Activated CD4-positive, CD25-positive, alpha-beta regulatory T cell (primary cell): ENCODE measurements around the gene ASB5.

Experiments used
- DNase-seq, 4 experiments: peaks; one replicate each; lab custom pipeline; 2025; lab: John Stamatoyannopoulos, UW

ASB5 gene

DNA sequence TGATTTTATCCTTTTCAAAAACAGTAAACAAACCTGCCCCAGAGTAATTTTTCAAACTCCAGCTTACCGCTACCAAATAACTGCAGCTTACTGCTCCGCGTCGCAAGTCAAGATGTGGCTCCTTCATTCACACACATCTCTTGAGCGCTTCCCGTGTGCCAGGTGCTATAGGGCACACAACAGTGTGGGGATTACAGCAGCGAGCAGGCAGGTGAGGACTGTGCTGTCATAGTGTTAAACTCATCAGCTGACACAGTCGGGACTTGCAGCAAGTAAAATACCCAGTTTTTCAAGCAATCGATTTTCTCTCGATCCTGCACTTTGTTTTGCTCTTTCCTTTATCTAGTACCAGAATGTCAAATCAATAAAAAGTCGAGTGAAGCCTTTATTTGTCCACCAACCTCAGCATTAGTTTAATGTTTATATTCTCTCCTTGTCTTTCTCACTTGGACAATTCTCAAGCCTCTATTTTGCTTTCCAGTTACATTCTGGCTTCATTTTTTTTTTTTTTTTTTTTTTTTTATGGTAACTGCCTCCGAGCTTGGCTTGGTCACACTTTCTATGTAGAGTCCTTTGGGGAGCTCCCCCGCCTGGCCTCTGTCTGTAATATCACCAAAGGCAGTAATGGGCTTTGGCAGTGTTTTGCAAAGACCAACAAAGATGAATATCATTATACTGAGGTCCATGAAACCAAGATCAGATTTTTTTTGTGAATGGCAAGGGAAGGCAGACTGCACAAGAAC is 8.3 kb upstream of the ASB5 start:
- DNase-seq, result peak in 1 of 4 experiments; percentile 1

DNA sequence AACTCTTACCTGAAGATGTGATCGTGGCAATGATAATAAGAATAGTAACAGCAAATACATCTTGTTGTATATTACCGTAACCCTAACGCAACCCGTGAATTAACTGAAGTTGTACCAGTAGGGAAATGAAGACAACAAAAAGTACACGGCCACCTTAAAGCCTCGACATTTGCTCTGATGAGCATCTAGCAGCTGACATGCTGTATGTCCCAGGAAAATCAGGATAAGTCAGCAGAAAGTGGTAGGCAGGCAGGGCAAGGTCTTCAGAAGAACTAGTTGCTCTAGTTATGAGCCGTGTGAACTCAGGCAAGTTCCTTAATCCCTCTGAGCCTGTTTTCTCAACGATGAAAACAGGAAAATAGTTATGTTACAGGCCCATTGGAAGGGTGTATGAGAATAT is 7.7 kb upstream of the ASB5 start:
- DNase-seq, result no peak

DNA sequence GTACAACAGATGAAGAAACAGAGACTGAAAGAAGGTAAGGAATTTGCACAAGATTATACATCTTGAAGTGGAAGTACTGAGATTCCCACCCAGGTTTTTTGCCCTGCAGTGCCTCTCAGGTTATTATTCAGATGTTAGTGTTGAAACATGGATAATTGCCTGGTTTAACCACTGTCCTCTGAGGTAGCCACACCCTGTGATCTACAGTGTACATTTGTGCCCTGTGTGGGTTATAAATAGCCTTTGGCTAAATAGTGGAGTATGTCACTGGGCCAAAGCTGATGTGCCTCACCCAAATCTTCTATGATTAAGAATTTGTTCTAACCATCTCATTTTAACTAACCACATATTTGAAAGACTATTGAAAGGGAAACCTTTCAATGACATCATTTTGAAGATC is 5.4 kb upstream of the ASB5 start:
- DNase-seq, result no peak

DNA sequence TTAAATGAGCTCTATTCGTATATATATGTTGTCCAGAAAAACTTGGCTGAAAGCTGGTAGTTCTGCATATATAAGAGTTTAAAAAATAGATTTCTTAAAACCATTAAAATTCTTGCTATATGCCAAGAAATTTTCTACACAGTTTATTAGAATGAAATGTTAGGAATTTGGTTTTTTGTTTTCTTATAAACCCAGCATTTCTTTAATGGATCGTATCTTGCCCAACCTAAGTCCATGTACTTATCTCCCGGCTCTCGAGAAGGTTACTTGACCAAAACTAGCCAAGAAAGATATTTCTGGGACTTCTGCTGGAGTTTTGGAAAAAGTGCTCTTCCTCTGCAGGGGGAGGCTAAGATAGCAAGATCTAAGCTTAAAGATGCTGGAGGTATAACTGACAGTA is 4.7 kb upstream of the ASB5 start:
- no peak for DNase-seq

DNA sequence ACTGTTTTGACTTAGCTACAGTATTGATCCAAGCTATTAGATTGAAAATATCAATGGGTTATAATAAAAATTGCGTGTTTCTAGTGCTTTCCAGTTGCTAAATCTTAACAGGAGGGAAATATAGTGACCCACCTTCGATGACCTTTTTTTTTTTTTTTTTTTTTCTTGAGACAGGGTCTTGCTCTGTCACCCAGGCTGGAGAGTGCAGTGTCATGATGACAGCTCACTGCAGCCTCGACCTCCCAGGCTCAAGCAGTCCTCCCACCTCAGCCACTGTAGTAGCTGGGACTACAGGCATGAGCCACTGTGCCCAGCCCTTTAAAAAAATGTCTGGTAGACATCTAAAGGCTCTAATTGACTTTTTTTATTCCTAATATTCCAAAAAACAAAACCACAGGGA is 3.8 kb upstream of the ASB5 start:
- no peak for DNase-seq

DNA sequence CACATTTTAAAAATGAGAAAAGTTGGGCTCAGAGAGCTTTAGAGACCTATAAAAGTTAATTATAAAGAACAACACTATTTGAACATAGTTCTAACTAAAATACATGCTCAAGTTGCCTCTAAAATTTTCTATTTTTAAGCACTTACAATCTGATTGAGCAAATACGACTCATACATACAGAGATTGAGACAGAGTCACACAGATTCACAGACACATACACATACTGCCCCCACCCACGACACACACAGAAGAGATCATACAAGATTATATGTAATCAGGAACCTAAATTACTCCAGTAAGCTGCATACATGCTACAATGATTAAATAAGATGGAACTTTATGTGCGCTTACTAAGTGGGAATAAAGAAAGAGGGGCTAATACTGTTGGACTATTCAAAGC is 2.7 kb upstream of the ASB5 start:
- DNase-seq, result no peak

DNA sequence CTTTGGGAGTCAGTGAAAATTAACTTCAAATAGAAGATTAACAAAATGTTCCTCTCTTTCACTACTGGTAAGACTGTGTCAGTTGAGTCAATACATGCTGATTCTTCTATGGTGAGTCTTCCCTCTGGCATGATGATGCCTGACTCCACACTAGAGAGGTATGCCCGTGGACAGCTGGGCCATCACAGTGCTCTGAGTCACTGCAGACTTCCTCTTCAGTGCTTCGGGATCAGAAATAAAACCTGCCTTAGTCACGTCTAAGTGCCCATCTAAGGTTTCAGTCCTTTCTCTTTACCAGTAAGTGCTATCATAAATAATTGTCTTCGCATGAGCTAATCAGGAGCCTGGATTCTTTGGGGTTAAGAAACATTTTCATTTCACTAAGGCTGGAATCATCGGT is 1.6 kb upstream of the ASB5 start:
- no peak for DNase-seq

DNA sequence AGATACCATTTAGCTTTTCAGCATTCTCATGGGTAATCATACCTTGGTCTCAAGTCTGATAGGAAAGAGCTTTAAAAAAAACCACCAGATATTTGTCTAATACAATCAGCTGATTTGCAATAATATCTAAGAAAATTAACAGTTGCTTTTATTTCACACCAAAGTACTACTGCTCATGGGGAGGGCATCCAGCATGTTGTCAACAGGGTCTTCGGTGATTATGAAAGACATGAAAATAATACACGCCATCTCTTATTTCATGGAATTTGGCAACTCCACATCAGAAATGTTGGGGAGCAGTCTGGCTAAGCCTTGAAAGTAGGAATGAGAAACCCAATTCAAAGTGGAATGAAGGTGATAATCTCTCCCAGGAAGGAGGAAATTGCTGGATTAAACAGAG is 3.0 kb downstream of the ASB5 start:
- no peak for DNase-seq

DNA sequence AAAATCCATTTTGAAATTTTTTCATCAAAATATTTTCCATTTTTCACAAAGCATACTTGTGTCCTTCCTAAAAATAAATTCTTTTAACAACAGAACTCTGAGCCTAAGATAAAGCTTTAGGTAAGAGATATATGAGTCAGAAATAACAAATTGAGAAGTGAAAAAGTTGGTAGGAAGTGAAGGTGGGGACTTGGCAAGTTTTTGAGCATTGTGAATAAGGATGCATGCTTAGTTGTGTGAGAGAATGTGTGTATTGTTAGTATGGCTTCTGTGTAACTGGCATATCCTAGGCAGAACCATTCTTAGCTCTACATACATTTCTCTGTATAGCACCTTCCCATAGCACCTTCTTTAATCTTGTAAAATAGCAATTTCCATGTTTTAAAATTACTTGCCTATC is 6.8 kb downstream of the ASB5 start:
- no peak for DNase-seq

DNA sequence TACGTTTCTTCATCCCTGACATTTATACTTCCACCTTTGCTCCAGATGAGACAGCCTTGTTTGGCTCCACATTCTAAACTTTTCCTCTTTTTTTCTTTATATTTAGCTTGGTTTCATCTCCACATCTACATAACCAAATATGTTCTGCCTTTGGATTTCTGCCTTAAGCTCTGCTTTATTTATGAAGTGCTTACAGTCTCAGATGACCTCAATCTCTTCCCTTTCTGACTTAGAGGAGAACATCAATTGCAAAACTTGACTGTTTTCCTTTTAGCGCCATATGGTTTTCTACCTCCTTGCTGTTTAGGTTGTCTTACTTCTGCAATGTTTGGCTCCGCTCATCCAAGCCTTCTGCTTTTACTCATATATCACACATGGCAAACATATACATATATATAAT is 7.5 kb downstream of the ASB5 start:
- DNase-seq, result no peak

DNA sequence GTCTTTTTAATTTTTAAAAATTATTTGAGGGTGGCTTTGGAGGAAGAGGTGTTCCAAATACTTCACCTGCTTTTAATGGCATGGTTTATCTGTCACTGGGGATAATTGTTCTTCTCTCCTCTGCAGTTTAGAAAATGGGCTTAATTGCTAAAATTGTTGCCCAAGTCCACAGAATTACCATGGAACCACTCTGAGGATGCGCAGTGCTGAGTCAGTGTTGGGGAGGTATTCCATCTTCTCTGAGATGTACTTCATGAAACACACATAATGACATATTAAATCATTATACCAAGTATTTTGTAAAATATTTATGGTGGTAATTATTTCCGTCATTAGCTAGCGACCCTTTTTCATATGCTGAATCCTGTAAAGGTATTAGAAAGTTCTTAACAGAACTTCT is 8.0 kb downstream of the ASB5 start:
- no peak for DNase-seq

DNA sequence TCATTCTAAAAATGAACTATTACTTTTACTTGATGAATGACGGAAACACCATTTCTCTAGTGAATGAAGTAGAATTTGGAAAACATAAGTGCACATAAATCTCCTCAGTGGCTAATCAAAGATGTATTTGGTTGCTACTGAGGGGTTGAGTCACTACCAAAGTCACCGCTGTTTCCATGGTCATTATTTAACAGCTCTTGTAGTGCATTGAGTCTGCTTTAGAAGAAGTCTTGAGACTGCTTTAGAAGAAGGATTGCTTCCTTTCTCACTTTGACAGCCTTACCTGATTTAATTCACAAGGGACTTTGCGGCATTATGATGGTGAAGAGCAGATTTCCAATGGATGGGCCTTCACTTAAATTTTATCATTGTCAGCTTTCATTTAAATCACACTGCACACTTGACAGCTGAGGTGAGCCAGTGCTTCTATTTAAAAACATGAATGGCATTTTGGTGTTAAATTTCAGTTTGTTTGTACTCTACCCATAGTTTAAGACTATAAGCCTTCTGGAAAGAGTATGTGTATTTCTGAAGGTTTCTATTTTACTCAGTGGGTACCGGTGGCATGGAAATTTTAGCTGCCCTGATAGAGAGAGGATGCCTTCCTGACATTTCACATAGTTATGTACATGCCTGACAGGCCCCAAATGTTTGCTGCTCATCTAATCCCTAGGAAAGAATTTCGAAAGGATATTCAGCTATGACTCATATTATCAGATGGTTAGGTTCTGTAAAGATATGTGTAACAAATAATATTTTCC is 9.5 kb downstream of the ASB5 start:
- no peak for DNase-seq

DNA sequence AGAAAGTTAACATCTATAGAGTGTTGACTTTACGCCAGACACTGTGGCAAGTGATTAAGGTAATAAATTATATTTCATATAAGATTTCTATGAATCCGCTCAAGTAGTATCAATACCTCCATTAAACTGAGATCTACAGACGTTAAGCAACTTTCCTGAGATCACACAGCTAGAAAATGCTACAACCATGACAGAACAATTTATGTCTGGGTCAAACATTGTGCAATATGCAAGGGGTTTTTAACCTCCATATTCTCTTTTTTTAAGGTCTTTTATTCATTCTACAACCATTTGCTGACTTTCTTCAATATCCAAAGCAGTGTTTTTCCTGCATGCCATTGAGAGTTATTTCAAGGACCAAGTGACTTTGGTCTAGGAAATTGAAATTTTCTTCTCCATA is 10.9 kb downstream of the ASB5 start:
- DNase-seq, result no peak

DNA sequence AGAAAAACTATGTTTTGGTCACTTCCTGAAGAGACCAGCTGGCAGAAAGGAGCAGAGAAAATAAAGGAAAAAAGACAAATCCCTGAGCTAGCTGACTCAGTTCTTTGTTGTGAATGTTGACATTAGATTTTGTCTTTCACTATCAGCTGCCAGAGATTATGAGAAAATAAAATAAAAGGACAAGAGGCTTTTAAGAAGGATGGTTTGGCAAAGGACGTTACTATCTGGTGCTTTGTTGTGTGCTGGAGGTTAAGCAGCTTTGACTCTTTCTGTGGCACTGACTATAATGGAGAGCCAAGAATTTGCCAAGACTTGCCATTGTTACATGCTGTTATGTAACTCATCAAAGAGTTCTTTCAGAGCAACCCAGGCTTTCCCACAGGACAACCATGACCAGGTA is 12.1 kb downstream of the ASB5 start:
- no peak for DNase-seq

DNA sequence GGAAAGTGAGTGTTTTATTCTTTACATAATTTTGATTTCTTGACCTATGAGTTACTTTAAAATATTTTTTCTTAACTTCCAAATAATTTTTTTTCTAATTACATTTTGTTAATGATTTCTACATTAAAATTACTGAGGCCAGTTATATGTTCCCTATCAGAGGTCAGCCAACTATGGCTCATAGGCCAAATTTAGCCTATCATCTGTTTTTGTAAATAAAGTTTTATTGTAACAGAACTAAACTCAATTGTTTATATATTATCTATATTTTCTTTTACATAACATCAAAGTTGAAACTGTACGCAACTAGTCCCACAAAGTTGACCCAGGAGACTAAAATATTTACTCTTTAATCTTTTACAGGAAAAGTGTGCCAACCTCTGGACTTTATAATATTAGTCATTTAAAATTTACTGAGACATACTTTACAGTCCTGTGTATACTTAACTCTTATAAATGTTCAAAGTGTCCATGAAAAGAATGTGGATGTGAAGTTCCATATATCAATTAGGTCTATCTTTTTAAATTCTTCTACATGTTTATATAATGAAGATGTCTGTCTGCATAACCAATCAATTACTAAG is 26.2 kb downstream of the ASB5 start:
- DNase-seq, result no peak

DNA sequence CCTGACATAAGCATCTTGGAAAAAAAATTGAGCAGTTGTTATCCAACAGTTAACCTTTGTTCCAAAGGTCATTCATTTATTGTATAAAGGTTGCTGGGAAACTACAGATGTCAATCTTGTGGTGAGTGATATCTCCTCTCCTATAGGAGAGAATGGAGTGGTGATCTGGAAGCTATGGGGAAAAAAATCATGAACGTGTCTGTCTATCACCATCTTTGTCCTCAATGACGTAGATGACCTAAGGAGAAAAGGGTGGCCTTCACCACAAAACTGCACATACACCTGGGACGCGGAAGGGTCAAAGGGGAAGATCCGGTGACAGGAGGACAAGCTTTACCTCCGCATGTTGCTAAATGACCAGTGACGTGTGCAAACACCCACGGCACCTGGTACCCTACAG is 27.3 kb downstream of the ASB5 start:
- DNase-seq, result no peak

DNA sequence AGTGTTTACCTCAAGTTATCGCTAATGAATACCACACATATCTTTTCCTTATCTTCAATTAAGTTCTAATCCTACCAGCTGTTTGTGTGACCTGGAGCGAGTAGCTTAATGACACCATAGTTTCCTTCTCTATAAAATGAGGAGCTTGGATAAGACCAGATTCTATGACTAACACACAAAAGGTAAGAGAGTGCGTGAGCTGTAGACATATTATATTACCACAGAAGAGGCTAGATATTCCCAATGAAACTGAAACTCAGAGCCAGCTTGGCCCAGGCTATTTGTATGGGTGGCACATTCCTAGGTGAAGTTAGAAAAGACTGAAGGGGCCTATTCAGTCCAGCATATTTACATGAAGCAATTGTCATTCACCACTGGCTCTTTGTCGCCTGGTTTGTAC is 30.2 kb downstream of the ASB5 start:
- DNase-seq, result no peak

DNA sequence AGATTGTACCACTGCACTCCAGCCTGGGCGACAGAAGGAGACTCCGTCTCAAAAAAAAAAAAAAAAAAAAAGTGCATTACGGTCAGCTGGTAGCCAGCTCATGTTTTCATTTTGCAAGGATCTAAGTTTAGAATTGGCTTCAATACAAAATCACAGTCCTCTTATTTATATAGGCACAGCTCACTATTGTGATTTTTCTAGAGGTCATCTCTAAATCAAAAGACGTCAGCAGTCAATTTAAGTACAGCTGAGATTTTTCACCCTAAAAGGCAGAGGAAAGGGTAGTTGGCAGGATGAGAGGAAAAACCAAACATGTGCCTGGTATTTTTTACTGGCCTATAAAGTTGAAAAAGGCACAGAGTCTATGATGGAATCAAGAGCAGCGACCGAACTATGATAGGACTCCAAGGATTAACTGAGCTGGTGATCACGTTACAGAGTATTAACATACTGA is 30.8 kb downstream of the ASB5 start:
- DNase-seq, result no peak

DNA sequence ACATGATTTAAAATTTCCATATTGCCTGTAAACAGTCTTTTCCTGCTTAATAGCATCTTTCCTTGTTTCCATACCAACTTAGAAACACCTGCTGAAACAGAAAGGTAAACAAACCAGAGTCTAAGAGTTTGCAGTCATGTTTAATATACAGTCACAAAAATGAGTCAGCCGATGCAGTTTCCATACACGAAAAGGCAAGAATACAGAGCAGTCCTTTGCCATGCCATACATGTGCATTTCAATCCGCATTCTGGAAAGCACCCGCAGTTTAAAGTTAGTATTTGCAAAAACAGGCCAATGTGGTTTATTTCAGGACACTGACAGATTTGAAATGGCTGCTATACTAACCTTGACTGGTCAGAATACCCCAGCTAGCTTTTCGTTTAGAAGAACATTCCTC is 32.1 kb downstream of the ASB5 start:
- DNase-seq, result no peak

DNA sequence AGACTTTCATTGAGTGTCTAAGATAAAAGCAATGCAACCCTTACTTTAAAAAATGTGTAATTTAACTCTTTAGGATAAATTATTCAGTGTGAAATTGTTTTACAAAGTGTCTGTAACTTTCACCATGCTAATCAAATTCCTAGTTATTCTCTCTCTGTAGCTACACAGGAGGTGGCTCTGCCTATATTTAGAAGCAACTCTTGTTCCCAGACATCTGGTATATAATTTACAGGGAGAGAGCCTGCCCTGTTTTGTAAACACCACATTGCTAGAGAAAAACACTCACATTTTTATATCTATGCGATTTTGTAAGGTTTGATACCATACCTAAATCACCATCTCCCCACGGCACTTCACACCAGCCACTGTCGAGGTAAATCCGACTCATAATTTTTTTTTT is 38.2 kb downstream of the ASB5 start:
- DNase-seq, result no peak

DNA sequence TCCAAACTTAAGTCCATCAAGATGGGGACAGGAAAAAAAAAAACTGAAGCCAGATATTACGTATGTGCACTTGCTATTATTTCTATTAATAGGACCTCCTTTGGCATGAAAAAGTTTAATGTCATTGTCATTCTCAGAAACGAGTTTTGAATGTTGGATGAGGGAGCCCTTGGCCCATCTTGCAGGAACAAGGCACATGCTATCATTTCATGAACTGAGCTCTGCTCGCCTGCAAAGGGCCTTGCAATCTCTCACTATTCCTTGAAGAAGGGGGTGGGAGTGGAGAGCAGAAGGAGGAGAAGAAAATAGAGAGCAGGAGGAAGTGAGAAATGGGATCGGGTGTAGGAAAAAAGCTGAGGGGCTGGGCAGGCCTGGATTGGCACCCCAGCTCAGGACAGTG is 39.4 kb downstream of the ASB5 start:
- no peak for DNase-seq

DNA sequence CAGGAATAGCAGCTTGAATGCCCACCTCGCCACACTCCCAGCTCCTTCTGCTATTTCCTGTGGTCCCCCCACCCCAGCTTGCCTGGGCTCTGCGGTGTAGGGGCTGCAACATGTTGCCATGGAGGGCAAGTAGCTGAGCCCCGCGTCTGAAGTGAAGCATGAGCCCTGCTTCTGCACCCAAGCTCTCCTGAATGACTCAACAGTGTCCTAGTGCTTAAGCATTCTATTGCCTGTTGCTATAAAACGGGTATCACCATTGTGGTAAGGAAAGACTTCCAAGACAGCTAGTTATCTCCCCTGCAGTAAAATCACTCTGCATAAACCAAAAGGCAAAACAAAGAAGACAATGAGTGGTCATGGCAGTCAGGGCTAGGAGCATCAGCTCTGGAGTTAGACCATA is 42.3 kb downstream of the ASB5 start:
- no peak for DNase-seq

DNA sequence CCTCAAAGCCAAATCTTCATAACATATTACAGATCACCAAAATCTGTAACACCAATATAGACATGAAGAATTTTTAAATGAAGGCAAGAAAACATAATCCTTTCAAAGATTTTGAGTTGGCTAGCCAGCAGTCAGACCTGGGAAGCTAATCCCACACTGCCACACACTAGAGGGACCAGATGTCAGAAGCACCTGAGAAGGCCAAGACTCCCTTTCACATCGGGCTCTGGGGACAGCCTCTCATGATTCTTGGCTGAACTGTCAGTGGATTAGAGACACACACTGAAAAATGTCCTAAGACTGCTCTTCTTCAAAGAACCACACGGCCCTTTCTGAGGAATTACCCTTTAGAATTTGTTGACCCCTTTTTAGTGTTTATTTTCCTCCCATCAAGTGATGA is 45.5 kb downstream of the ASB5 start:
- no peak for DNase-seq
